ENCODE measurements around the gene PRODH. TPM values are rescaled to one million over a fixed set of nuclear protein-coding genes. Genes with fewer than 3 reads are reported as not detected.
"Not testable (repeated sequence)": the region's sequence is repeated elsewhere in the genome, so short reads cannot be mapped to it uniquely, and the experiment has no call there.

Gene PRODH
- total and polyA plus RNA-seq, 2 donors from 2014 or later = 6.7 to 8.2 TPM

- TF ChIP-seq CTCF (IDR thresholded peaks at IDR 0.05; ENCODE audit: borderline replicate concordance, extremely low read depth, insufficient read depth) = no peak
- intact Hi-C loops (cut with DNase I) = no loop called here
- no peak for FAIRE-seq
Observed at GRCh38 chr22:18927020-18927419, 9.1 kb downstream of the PRODH start.

GRCh38 chr22:18925368-18926064 lies 10.6 kb downstream of the PRODH start:
- Histone ChIP-seq H3K9me3 (ENCODE audit: control insufficient read depth in 2 of 3, insufficient read depth in 1 of 3, low read length in 3 of 3) (no peaks in the 10 kb centered on the region), H3K4me3 (ENCODE audit: low read length in 3 of 3) (no peak overlapping the region), H3K36me3 (ENCODE audit: control insufficient read depth in 2 of 3, insufficient read depth in 3 of 3, low read length in 3 of 3) (no peaks in the 10 kb centered on the region), H3K4me1 (ENCODE audit: control insufficient read depth in 2 of 3, insufficient read depth in 2 of 3, low read depth in 1 of 3, low read length in 3 of 3) (no peaks in the 10 kb centered on the region), H3K27me3 (ENCODE audit: control insufficient read depth, insufficient read depth, low read length) (no peaks in the 10 kb centered on the region), H3K9ac (ENCODE audit: low read length in 3 of 3) (no peak overlapping the region), H3K27ac (ENCODE audit: low read depth in 2 of 2, low read length in 2 of 2) (no peak overlapping the region)
- TF ChIP-seq CTCF (IDR thresholded peaks at IDR 0.05; ENCODE audit: borderline replicate concordance, extremely low read depth, insufficient read depth) = no peak
- intact Hi-C loops (cut with DNase I) = no loop called here
- no peak for FAIRE-seq
- DNase-seq = no peak

More at GRCh38 chr22:18927020-18927419, 9.1 kb downstream of the PRODH start:
- Histone ChIP-seq H3K4me1 (ENCODE audit: control insufficient read depth in 2 of 3, insufficient read depth in 2 of 3, low read depth in 1 of 3, low read length in 3 of 3) (no peaks in the 10 kb centered on the region), H3K27me3 (ENCODE audit: control insufficient read depth, insufficient read depth, low read length) (no peaks in the 10 kb centered on the region), H3K4me3 (ENCODE audit: low read length in 3 of 3) (no peak overlapping the region), H3K27ac (ENCODE audit: low read depth in 2 of 2, low read length in 2 of 2) (no peak overlapping the region), H3K9ac (ENCODE audit: low read length in 3 of 3) (no peak overlapping the region), H3K9me3 (ENCODE audit: control insufficient read depth in 2 of 3, insufficient read depth in 1 of 3, low read length in 3 of 3) (no peaks in the 10 kb centered on the region), H3K36me3 (ENCODE audit: control insufficient read depth in 2 of 3, insufficient read depth in 3 of 3, low read length in 3 of 3) (no peaks in the 10 kb centered on the region)
- DNase-seq = no peak

- H3K9ac ChIP-seq (ENCODE audit: low read length in 3 of 3); H3K27ac ChIP-seq (ENCODE audit: low read depth in 2 of 2, low read length in 2 of 2); H3K4me3 ChIP-seq (ENCODE audit: low read length in 3 of 3); intact Hi-C loops (cut with DNase I); H3K36me3 ChIP-seq (ENCODE audit: control insufficient read depth in 2 of 3, insufficient read depth in 3 of 3, low read length in 3 of 3); H3K4me1 ChIP-seq (ENCODE audit: control insufficient read depth in 2 of 3, insufficient read depth in 2 of 3, low read depth in 1 of 3, low read length in 3 of 3); DNase-seq; FAIRE-seq; H3K27me3 ChIP-seq (ENCODE audit: control insufficient read depth, insufficient read depth, low read length); H3K9me3 ChIP-seq (ENCODE audit: control insufficient read depth in 2 of 3, insufficient read depth in 1 of 3, low read length in 3 of 3): not testable (repeated sequence)
Observed at GRCh38 chr22:18920257-18920902, 15.7 kb downstream of the PRODH start.

- H3K4me3 ChIP-seq (ENCODE audit: low read length in 3 of 3); H3K27ac ChIP-seq (ENCODE audit: low read depth in 2 of 2, low read length in 2 of 2); DNase-seq; H3K27me3 ChIP-seq (ENCODE audit: control insufficient read depth, insufficient read depth, low read length); H3K9me3 ChIP-seq (ENCODE audit: control insufficient read depth in 2 of 3, insufficient read depth in 1 of 3, low read length in 3 of 3); H3K36me3 ChIP-seq (ENCODE audit: control insufficient read depth in 2 of 3, insufficient read depth in 3 of 3, low read length in 3 of 3); H3K4me1 ChIP-seq (ENCODE audit: control insufficient read depth in 2 of 3, insufficient read depth in 2 of 3, low read depth in 1 of 3, low read length in 3 of 3); intact Hi-C loops (cut with DNase I); H3K9ac ChIP-seq (ENCODE audit: low read length in 3 of 3); FAIRE-seq: not testable (repeated sequence)
Observed at GRCh38 chr22:18917818-18918217, 18.3 kb downstream of the PRODH start.

- H3K27ac ChIP-seq (ENCODE audit: low read depth in 2 of 2, low read length in 2 of 2); FAIRE-seq; H3K9me3 ChIP-seq (ENCODE audit: control insufficient read depth in 2 of 3, insufficient read depth in 1 of 3, low read length in 3 of 3); intact Hi-C loops (cut with DNase I); DNase-seq; H3K36me3 ChIP-seq (ENCODE audit: control insufficient read depth in 2 of 3, insufficient read depth in 3 of 3, low read length in 3 of 3); H3K9ac ChIP-seq (ENCODE audit: low read length in 3 of 3); H3K4me1 ChIP-seq (ENCODE audit: control insufficient read depth in 2 of 3, insufficient read depth in 2 of 3, low read depth in 1 of 3, low read length in 3 of 3); H3K27me3 ChIP-seq (ENCODE audit: control insufficient read depth, insufficient read depth, low read length); H3K4me3 ChIP-seq (ENCODE audit: low read length in 3 of 3): not testable (repeated sequence)
Observed at GRCh38 chr22:18915550-18915949, 20.5 kb downstream of the PRODH start.

GRCh38 chr22:18914558-18914957 lies 21.5 kb downstream of the PRODH start:
- not testable (repeated sequence) for DNase-seq

More at GRCh38 chr22:18914558-18914957, 21.5 kb downstream of the PRODH start:
- H3K9ac ChIP-seq (ENCODE audit: low read length in 3 of 3); H3K4me1 ChIP-seq (ENCODE audit: control insufficient read depth in 2 of 3, insufficient read depth in 2 of 3, low read depth in 1 of 3, low read length in 3 of 3); H3K27ac ChIP-seq (ENCODE audit: low read depth in 2 of 2, low read length in 2 of 2); H3K4me3 ChIP-seq (ENCODE audit: low read length in 3 of 3); FAIRE-seq; H3K9me3 ChIP-seq (ENCODE audit: control insufficient read depth in 2 of 3, insufficient read depth in 1 of 3, low read length in 3 of 3); H3K36me3 ChIP-seq (ENCODE audit: control insufficient read depth in 2 of 3, insufficient read depth in 3 of 3, low read length in 3 of 3); intact Hi-C loops (cut with DNase I); H3K27me3 ChIP-seq (ENCODE audit: control insufficient read depth, insufficient read depth, low read length): not testable (repeated sequence)

All from kidney (tissue), 14 donors.